NCI-H187 treated with DMSO at 0.1 percent for 48 hours (cell line): ENCODE data around the gene HBG2.

Source experiments
- DNase-seq: peaks from one replicate; lab custom pipeline; 2025; lab: John Stamatoyannopoulos, UW

Gene HBG2

DNA sequence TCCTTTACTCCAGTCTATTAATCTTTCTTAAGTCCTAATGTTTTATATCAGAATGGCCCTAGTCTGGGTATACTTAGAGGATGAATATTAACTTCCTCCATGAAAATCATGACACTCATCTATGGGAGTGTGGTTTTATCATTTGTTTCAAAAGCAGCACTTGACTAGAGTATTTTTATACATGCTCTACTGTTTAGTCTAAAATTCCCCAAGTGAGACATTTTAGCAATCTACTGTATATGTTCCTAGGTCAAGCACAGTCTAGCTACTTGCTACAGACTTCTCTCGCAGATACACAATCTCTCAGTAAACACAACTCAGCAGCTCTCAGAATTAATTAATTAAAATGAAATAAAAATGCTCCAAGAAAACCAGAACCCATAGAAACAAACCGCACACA, 24.8 kb downstream of the HBG2 start:
- no peak for DNase-seq

DNA sequence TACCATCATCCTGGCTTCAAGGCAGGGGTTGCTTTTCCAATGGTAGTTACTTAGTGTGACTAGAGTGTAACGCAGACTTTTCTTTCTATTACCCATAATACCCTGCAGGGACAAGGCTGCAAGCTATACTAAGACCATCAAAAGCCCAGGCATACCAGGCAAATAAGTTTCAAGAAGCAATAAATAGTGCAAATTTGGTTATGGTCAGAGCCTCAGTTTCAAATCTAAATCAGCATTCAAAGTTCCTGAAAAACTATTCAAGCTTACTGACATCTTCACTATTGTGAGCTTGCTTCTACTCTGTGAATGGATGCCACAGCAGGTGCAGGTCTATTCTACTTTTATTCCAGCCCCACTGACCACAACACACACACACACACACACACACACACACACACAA, 25.2 kb downstream of the HBG2 start:
- no peak for DNase-seq

DNA sequence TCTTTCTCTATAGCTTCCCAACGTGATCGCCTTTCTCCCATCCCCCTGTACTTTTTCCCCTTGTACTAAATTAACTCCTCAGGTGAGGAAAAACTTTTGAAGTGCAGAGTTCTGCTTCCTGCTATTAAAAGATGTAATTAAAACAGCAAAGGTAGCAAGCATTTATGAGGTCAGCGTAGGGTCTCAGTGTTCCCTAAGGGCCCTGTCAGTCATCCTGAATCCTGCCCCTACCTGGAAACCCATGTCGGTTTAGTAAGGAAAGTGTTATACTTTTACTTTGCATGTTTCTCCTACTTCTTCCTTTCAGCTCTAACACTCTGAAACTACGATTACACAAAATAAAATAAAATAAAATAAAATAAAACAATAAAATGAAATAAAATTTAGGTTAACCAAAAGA, 26.5 kb downstream of the HBG2 start:
- no peak for DNase-seq

DNA sequence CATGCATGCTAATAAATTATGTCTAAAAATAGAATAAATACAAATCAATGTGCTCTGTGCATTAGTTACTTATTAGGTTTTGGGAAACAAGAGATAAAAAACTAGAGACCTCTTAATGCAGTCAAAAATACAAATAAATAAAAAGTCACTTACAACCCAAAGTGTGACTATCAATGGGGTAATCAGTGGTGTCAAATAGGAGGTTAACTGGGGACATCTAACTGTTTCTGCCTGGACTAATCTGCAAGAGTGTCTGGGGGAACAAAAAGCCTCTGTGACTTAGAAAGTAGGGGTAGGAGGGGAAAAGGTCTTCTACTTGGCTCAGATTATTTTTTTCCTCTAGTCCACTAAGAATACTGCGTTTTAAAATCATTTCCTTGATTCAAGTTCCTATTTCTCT, 26.9 kb downstream of the HBG2 start:
- DNase-seq = no peak

DNA sequence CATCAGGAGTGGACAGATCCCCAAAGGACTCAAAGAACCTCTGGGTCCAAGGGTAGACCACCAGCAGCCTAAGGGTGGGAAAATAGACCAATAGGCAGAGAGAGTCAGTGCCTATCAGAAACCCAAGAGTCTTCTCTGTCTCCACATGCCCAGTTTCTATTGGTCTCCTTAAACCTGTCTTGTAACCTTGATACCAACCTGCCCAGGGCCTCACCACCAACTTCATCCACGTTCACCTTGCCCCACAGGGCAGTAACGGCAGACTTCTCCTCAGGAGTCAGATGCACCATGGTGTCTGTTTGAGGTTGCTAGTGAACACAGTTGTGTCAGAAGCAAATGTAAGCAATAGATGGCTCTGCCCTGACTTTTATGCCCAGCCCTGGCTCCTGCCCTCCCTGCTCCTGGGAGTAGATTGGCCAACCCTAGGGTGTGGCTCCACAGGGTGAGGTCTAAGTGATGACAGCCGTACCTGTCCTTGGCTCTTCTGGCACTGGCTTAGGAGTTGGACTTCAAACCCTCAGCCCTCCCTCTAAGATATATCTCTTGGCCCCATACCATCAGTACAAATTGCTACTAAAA, 27.8 kb downstream of the HBG2 start, which contains the start of gene HBB:
TSS of gene HBB (minus strand) at position 340 of the 579 bp plus-strand sequence. CDS start at position 290, 50 bp downstream.
- DNase-seq = no peak

DNA sequence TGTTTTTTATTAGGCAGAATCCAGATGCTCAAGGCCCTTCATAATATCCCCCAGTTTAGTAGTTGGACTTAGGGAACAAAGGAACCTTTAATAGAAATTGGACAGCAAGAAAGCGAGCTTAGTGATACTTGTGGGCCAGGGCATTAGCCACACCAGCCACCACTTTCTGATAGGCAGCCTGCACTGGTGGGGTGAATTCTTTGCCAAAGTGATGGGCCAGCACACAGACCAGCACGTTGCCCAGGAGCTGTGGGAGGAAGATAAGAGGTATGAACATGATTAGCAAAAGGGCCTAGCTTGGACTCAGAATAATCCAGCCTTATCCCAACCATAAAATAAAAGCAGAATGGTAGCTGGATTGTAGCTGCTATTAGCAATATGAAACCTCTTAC, 29.1 kb downstream of the HBG2 start:
- no peak for DNase-seq

DNA sequence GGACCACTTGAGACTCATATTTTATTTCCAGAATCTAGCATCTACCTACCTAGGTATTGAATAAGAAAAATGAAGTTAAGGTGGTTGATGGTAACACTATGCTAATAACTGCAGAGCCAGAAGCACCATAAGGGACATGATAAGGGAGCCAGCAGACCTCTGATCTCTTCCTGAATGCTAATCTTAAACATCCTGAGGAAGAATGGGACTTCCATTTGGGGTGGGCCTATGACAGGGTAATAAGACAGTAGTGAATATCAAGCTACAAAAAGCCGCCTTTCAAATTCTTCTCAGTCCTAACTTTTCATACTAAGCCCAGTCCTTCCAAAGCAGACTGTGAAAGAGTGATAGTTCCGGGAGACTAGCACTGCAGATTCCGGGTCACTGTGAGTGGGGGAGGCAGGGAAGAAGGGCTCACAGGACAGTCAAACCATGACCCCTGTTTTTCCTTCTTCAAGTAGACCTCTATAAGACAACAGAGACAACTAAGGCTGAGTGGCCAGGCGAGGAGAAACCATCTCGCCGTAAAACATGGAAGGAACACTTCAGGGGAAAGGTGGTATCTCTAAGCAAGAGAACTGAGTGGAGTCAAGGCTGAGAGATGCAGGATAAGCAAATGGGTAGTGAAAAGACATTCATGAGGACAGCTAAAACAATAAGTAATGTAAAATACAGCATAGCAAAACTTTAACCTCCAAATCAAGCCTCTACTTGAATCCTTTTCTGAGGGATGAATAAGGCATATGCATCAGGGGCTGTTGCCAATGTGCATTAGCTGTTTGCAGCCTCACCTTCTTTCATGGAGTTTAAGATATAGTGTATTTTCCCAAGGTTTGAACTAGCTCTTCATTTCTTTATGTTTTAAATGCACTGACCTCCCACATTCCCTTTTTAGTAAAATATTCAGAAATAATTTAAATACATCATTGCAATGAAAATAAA, 29.8 kb downstream of the HBG2 start:
- no peak for DNase-seq

DNA sequence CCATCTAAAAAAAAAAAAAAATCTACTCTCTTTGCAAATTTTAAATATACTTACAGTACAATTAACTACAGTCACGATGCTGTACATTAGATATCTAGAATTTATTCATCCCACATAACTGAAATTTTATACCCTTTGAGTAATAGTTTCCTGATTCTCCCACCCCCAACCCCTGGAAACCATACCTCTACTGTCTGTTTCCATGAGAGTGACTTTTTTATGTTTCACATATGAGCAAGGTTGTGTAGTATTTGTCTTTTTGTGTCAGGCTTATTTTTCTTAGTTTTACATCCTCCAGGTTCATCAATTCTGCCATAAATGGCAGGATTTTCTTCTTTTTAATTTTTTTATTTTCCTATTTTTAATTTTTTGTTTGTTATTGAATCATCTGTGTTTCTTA, 30.9 kb downstream of the HBG2 start:
- DNase-seq = no peak

DNA sequence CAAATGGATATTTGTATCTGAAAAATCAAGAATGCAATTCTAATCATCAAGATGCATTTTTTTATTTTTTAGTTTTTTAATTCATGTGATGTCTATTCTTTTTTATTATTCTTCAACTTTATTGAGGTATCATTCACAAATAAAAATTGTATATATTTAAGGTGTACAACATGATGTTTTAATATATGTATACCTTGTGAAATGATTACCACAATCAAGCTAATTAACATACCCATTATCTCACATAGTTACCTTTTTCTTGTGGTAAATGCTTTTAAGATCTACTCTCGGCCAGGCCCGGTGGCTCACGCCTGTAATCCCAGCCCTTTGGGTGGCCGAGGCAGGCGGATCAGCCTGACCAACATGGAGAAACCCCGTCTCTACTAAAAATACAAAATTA, 31.4 kb downstream of the HBG2 start:
- DNase-seq = no peak

DNA sequence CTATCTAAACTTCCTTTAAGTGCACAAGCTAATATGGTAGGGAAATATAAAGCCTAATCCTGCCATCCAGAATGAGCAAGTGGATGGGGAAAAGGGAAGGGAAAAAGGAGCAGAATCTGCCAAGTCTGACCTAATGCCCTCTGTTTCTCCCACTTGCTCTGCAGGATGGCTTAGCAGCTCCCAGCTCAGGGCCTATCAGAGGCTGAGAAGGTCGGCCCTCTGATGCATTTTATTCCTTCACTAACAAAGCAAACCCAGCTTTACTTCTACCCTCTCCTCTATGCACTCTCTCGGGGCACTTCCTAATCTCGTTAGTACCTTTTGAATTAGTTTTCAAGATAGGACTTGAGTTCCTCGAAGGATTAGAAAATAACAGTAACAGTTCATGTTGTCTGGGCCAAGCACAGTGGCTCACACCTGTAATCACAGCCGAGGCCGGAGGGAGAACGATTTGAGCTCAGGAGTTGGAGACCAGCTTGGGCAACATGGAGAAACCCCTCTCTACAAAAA, 44.1 kb downstream of the HBG2 start:
- DNase-seq = no peak

DNA sequence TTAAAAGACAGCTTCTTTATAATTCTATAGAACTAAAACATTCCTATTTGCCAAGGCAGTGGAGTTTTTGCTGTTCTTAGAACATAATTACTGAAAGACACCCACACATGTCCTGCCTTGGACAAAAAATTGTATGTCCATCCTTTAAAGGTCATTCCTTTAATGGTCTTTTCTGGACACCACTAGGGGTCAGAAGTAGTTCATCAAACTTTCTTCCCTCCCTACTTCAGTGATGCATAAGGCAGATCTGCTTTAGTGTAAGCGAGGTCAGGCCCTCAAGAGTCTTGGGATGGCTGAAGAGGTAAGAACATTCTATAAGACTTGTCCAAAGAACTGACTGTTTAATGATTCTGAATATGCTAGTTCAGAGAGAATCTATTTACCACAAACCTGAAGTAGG, 49.8 kb downstream of the HBG2 start:
- DNase-seq = no peak

DNA sequence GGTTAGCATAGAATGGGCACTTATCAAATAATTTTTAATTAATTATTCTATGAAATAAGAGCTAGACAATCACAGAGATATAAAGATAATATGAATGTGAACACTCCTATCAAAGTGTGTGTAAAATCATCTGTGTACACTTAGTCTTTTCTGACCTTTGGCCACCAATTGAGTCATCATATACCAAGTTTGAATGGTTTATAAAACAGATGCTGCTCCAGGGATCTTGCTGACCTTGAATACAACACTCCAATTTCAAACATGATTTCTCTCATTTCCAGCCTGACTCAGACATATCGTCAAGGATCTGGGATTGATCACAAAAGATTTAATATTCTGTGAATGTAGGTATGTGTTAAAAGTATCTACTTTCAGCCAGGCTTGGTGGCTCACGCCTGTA, 51.2 kb downstream of the HBG2 start:
- DNase-seq = no peak
